Amygdala (tissue), 56 donors: ENCODE results near the gene MBOAT7.
"Not testable (repeated sequence)": the region's sequence is repeated elsewhere in the genome, so short reads cannot be mapped to it uniquely, and the experiment has no call there.

Experiments
- DNase-seq, 56 donors: peaks; one replicate each; lab custom pipeline; 2025; lab: John Stamatoyannopoulos, UW

MBOAT7 gene, protein sequence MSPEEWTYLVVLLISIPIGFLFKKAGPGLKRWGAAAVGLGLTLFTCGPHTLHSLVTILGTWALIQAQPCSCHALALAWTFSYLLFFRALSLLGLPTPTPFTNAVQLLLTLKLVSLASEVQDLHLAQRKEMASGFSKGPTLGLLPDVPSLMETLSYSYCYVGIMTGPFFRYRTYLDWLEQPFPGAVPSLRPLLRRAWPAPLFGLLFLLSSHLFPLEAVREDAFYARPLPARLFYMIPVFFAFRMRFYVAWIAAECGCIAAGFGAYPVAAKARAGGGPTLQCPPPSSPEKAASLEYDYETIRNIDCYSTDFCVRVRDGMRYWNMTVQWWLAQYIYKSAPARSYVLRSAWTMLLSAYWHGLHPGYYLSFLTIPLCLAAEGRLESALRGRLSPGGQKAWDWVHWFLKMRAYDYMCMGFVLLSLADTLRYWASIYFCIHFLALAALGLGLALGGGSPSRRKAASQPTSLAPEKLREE

DNA sequence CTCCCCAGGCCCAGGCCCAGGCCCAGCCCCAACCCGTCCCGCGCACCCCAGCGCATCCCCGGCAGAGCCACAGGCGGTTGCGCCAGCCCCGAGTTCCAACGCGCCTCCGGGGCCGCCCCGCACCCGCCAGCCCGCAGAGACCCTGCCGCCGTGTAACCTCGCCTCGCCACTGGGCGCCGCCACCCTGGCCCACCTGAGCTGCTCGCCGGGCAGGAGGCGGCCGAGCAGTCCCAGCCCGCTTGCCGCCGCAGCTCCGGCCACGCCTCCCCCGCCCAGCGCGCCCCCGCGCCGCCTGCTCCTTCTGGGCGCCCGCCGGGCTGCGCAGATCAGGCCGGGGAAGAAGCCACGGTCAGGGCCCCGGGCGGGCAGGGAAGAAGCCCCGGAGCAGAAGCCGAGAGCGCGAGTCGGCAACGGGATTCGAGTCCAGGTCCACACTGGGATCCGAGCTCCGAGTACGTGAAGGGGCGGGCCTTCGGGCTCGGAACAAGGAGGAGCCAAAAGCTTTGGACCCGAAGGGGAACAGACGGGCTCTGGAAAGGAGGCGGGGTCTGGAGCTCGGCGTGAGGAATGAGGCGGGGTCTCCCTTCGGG is at the start of gene MBOAT7:
TSS of gene MBOAT7 (minus strand) at position 436 of the 590 bp plus-strand sequence. CDS start 1,072 bp downstream, outside the sequence.
- DNase-seq: no peak

DNA sequence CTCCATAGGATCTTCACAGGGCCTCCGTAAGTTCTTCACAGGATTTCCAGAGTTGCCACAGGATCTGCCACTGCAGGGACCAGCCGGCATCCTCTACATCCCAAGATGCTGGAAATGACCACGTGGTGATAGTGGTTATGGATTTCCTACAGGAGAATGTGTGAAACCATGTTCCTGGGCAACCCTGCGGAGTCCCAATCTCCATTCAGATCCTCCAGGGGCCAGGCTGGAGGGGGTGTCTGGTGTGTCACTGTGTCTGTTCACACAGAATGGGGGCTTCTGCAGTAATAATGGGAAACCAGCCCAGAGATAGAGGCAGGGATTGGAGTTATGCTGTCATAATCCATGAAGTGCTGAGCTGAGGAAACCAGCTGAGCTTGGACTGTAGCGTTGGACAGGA is 44.6 kb upstream of the MBOAT7 start:
- DNase-seq: no peak

DNA sequence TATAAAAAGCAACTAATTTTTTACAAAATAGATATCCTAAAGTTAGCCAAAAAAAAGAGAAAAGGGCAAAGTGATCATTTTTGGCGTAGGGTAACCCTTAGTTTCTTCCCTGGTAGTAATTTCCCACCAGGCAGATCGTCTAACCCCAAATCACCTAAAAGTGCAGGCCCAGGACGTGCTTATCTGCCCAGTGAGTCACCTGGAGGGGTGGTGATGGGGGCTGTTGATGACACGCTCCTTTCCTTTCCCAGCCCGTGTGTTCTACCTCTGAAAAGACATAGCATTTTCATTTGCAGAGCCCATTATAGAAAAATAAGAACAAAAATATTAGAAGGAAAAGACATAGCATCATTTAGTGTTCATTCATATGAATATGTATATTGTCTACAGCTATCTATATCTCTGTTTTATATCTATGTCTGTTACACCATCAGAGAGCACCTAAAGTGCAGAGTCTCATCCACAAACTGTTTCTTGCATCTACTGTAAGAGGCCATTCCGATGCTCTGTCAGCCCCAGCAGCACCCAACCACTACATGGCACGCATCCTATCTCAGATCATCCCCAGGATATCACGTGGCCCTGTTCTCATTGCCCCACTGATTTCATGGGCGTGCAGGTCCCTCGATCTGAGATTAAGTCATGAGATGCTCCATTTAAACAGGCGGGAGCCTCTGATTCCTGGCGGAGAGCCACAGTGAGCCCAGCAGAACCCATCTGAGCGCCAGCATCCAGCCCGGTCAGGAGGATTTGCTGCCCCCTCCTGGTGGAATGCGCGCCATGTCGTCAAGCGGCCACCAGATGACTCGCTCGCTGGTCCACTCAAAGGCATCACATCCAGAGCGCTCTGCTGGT is 41.9 kb upstream of the MBOAT7 start:
- DNase-seq: peak in 54 of 56 donors; percentile 14 to 93 (median 71)

DNA sequence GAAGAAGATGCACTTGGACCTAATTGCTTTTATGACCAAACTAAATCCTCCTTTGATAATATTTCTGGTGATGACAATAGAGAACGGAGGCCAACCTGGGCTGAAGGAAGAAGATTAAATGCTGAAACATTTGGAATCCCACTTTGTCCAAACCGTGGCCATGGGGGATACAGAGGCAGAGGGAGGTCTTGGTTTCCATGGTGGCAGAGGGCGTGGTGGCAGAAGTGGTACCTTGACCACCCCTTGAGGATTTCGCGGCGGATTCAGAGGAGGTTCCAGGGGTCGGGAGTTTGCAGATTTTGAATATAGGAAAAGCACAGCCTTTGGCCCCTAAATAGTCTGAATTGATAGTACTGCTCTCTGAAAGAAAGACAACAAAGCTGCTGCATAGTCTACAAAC is 40.7 kb upstream of the MBOAT7 start:
- no peak for DNase-seq

DNA sequence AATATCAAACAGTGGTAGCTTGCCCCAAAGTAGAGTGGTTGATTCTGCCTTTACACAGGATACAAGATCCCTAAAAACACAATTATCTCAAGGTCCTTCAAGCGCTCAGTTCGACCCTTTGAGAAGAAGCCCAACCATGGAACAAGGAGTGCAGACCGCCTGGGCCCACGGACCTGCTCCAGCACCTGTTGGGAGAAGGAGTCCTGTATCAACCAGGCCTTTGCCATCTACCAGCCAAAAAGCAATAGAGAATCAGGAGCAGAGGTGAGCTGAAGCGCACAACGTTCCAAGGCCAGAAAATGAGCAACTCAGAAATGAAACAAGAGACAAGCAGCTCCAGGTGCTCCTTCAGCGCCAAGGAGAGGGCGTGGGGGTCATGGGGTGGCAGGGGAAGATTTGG is 39.8 kb upstream of the MBOAT7 start:
- DNase-seq: no peak

DNA sequence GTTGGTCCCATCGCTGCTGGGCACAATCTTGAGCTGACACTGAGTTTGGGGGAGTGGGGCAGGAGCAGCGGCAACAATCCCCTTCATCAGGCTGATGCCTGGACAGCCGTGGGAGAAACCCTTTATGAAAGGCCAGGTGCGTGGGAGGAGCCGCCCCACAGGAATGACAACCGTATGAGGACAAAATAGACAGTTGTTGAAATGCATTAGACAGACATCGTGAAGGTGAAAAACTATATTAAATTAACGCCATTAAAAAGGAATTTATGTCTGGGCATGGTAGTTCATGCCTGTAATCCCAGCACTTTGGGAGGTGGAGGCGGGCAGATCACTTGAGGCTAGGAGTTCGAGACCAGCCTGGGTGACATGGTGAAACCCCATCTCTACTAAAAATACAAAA is 35.2 kb upstream of the MBOAT7 start:
- not testable (repeated sequence) for DNase-seq

DNA sequence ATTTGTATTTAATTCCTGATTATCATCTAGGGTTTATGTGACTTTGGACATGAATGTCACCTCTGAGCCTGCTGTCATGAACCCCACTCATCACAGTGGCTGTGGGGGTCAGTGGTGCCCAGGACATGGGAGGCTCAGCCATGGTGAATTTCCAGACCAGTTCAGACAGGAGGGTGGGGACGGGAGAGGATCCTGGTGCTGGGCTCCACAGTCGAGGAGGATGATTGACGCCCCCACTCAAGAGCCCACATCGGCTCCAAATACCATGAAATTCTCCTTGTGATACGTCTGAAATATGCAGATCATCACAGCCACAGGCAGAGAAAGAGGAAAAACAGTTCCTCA is 34.5 kb upstream of the MBOAT7 start:
- not testable (repeated sequence) for DNase-seq

DNA sequence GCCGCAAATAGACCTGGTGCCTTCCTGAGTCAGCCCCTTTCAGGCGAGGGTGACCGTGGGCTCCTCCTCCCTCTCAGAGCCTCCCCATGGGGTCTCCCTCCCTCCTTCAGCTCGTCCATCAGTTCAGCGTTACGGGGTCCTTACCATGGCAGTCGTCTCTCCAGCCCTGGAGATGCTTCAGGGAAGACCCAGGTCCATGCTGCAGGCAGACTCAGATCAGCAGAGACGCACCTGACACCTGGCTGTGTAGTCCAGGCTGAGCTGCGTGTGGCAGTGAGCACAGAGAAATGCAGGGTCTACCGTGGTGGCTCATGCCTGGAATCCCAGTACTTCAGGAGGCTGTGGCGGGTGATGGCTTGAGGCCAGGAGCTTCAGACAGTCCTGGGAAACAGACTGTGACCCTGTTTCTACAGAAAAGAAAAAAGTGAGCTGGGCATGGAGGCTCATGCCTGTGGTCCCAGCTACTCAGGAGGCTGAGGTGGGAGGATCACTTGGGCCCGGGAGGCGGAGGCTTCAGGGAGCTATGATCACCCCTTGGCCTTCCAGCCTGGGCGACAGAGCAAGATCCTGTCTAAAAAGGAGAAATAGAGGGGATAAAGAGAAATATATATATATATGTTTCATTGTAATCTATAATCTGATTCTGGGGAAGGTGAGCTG is 34.0 kb upstream of the MBOAT7 start:
- DNase-seq: not testable (repeated sequence)

DNA sequence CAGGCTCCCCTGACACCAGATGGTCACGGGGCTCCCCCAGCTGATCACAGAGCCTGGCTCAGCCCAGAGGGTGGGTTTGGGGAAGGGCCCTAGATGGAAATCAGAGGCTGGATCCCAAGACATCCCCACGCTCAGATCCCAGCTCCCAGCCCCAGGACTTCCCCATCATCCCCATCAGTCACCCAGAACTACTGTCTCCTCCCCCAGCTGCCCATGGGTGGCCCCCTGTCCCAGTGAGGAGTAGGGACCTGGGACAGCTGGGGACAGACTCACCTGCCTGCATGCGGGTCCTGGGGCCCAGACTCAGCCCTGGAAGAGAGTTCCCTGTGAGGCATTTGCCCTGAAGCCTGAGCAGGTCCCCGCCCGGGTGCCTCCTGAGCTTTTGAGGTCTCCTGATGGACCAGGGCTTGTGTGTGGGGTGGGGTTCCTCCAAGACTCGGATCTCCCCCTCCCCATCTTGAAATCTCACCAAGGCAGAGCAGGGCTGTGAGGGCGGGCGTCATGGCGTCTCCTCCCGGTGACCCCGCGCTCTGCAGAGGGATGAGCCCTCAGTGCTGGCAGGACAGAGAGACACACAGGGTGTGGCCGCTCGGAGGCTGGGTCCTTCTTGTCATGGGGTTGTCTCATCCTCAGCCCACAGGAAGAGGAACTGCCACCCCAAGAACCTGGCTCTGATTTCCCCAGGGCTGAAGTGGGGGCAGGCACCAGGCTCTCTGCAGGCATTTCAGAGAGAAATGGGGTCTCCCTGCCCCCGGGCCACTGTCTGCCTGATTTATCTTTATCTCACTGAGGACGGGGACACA is 33.3 kb upstream of the MBOAT7 start, which contains the start of gene LILRB3:
TSS of gene LILRB3 (minus strand) at position 534 of the 803 bp plus-strand sequence. CDS start at position 503, 31 bp downstream.
- peak in 1 of 56 donors; percentile 5 for DNase-seq

DNA sequence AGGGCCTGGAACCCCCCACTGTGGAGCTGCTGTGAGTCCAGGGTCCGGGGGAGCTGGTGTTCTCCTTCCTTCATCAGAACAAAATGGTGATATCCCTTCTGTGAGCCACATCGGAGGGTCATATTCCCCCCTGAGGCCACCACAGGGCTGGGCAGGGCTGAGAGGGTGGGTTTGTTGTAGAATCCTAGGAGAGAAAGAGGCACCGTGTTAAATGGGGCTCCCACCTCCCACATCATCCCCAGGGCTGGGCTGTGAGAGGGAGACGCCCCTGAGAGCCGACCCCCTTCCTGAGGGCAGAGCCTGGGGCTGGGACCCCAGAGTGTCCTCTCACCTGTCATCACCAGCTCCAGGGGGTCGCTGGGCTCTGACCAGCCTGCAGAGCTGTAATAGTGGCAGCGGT is 32.6 kb upstream of the MBOAT7 start:
- DNase-seq: not testable (repeated sequence)

DNA sequence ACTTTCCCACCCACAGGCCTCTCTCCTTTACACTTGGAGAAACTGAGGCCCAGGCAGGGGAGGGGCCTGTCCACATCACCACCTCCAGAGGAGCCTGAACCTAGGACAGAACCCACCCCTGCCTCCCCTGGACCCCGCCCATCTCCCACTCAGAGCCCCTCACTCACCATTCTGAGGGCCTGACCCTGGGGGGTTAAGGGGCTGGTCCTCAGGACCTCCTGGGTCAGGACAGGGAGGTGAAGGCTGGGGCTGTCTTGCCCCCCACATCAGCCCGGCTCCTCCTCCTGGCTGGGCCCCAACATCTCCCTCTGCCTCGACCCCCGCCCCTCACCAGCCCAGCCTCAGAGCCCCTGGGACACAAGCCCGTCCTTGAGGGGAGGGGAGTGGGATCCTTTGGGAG is 30.3 kb upstream of the MBOAT7 start:
- DNase-seq: not testable (repeated sequence)

DNA sequence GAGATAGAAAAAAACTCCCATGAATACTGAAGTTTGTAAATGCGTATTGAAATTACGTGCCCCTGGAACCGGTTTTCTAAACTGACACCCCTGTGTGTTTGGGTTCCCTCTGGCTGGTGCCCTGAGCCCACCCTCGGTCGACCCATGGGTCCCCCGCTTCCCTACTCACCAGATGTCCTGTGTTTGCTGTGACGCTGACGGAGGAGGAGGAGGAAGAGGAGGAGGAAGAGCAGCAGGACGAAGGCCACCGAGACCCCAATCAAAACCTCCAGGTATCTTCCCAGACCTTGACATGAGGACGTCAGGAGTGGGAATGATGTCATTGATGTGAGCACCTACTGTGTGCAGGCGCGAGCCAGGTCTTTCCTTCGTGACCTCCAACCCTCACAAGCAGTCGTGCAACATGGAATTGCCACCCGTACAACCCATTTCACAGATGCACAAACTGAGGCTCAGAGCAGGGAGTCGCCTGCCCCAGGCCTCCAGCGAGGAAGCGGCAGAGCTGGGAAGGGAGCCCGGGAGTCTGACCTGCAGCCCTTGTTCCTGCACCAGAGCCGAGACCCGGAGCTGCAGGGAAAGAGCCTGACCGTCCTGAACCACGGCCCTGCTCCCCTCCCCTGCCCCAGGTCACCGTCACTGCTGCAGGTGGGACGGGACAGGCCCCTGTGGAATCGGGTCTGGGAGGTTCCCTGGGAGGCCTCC is 29.7 kb upstream of the MBOAT7 start:
- DNase-seq: no peak

DNA sequence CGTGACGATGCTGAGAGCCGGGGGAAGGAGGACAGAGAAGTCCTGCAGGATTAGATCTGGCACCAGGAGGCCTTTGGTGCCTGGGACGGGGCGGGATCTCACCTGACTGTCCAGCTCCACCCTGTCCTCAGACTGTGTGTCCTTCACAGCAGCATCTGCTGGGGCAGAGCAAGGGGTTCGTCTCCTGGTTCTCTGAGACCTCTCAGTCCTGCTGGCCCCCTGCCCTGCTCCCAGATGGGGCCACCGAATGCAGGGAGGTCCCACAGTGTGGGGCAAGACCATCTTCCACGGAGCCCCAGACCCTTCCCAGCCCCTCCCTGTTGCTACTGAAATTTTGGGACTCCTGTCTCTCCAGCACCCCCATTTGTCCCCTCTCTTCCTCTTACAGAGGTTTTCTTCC is 28.9 kb upstream of the MBOAT7 start:
- DNase-seq: no peak

DNA sequence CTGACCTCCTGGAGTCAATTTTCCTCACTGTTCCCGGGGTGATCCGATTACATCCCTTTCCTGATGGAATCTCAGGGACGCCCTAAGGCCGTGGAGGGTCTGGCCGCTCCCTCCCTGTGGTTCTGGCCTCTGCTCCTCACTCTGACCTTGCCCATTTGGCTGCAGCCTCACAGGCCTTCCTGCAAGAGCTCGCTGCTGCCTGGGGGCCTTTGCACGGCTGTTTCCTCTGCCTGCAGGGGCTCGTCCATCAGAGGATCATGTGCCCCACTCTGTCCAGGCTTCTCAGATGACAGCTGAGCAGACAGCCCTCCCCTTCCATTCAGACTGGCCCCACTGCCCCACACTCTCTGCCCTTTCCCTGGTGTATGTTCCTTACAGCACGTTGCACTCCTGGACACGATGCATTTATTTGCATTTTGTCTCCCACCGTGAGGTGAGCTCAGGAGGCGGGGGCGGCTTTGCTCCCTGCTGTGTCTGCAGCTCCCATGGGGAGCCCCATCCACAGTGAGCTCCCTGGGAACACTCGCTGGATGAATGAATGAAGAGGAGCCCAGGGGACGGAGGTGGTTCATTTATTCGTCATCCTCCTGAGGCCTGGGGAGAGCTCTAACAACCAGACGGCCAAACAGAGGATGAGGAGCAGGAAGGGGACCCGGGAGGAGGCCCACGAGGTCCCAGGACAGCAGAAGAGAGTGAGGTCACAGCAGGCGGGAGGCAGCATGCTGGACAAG is 28.3 kb upstream of the MBOAT7 start:
- not testable (repeated sequence) for DNase-seq

DNA sequence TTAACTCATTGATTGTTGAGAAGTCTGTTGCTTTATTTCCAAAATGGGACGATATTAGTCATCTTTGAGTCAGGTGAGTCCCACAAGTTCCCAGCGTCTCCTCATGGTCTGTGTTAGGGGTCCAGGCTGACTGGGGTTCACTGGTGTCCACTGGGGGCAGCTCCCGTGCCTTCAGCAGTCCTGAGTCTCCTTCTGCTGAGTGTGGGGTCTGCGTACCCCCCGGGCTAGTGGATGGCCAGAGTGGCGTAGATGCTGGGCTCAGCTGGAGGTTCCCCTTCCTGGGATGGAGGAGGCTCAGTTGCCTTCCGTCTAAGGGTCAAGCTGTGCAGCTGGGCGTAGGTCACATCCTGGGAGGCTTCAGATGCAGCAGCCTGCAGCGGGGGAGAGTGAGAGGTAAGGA is 27.5 kb upstream of the MBOAT7 start:
- no peak for DNase-seq

DNA sequence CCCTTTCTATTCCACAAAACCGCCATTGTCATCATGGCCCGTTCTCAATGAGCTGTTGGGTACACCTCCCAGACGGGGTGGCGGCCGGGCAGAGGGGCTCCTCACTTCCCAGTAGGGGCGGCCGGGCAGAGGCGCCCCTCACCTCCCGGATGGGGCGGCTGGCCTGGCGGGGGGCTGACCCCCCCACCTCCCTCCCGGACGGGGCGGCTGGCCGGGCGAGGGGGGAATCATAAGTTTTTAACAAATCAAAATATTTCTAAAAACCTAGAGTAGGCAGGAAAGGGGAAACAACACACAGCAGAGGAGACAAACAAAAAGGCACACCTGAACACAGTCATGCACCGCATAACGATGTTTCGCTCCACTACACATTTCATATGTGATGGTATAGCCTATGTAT is 25.4 kb upstream of the MBOAT7 start:
- DNase-seq: not testable (repeated sequence)

DNA sequence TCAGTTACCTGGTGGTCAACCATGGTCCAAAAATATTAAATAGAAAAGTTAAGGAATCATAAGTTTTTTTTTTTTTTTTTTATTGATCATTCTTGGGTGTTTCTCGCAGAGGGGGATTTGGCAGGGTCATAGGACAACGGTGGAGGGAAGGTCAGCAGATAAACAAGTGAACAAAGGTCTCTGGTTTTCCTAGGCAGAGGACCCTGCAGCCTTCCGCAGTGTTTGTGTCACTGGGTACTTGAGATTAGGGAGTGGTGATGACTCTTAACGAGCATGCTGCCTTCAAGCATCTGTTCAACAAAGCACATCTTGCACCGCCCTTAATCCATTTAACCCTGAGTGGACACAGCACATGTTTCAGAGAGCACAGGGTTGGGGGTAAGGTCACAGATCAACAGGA is 24.8 kb upstream of the MBOAT7 start:
- not testable (repeated sequence) for DNase-seq

DNA sequence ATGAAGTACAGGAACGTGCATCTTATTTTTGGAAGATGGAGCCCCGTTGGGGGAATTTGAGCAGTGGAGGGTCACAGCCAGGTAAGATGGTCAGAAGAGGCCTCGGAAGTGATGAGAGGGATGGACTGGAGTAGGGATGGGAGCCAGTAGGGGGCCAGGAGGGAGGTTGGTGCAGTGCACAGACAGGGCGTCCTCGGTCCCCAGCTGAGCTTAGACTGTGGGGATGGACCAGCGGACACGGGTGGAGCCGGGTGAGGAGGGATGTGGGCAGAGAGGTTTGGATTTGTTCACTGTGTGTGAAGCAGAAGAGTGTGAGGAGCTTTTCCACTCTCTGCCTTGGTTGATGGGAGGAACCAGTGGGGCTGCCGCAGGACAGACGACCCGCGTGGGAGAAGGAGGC is 21.9 kb upstream of the MBOAT7 start:
- no peak for DNase-seq
